Activated CD4-positive, alpha-beta T cell treated with anti-CD3 and anti-CD28 coated beads for 24 hours (primary cell): ENCODE measurements around the gene GAK.
A peak's percentile ranks its signal among the peaks of the same experiment; 100 is the strongest.
"Not testable (repeated sequence)": the region's sequence is repeated elsewhere in the genome, so short reads cannot be mapped to it uniquely, and the experiment has no call there.

ENCODE experiments used
- DNase-seq, 2 donors: peaks; one replicate each; pipeline ENCODE4 v3.0.0-alpha.2; 2020; ENCODE audit warnings: low read depth in 2 of 2

GAK gene

GRCh38 chr4:931960-932712 is at the start of gene GAK, which contains the start of gene TMEM175:
GAK (minus strand) TSS chr4:932316; CDS start chr4:932187, 129 bp downstream.
TMEM175 (plus strand) TSS chr4:932460; CDS start chr4:947740, 15,280 bp downstream.
- peak; percentile 89 to 92 for DNase-seq

DNA sequence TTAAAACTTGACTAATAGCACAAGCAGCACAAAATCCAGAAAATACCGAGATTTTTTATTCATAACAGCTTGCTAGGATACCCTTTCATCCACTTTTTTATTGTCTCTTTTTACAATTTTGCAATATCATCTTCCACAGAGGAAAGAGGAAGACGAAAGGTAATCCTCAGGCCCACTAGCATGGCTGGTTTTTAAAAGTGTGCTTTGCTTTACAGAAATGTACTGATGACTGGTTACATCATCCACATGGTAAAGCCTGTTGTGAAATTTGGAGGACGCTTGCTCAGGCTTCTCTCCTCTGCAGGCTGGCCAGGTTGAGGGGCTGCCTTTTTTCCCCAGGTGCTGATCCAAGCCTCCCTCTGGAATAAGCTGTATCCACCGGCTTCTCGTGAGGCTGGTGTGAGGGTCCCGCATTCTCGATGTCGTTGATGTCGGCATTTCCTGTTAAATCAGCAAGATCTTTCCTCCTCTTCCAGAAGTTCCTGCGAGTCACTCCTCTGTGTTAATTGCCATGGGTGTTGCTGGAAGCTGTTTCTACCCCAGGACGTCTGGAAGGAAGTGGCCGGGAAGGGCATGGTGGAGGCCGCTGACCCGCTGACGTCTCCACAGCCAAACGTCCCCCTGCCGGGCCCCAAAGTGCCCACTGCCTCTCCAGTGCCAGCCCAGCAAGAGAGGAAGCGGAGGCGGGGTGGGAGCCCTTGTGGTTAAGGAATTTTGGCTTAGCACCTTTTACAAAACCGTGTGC is 47.0 kb upstream of the GAK start:
- DNase-seq: no peak

- not testable (repeated sequence) for DNase-seq
Observed at GRCh38 chr4:976016-976415, 43.9 kb upstream of the GAK start.

DNA sequence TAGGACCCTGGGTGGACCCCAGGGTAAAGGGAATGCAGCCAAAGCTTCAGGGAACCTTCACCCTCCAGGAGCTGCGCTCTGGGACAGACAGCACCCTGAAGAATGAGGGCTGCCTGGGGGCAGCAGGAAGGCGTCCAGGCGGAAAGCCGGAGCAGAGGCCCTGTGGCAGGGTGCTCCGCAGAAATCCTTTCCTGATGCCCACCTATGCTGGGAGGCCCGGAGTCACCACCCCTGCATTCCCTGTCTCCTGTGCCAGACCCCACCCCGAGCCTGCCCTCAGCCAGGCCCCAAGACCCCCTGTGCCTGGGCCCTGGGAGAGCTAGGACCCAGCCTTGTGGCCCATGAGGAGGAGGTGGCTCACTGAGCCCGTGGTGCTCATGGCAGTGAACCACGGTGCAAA is 42.6 kb upstream of the GAK start:
- no peak for DNase-seq

- DNase-seq: peak; percentile 77 to 79
Observed at GRCh38 chr4:973431-974397, 41.6 kb upstream of the GAK start, which contains the start of gene DGKQ. DGKQ (minus strand) TSS chr4:973569; CDS start chr4:973482, 87 bp downstream.

- peak; percentile 31 to 38 for DNase-seq
Observed at GRCh38 chr4:972651-973424, 40.7 kb upstream of the GAK start.

- no peak for DNase-seq
Observed at GRCh38 chr4:971666-972500, 39.8 kb upstream of the GAK start.

GRCh38 chr4:970854-971520 is 38.9 kb upstream of the GAK start:
- no peak for DNase-seq

DNA sequence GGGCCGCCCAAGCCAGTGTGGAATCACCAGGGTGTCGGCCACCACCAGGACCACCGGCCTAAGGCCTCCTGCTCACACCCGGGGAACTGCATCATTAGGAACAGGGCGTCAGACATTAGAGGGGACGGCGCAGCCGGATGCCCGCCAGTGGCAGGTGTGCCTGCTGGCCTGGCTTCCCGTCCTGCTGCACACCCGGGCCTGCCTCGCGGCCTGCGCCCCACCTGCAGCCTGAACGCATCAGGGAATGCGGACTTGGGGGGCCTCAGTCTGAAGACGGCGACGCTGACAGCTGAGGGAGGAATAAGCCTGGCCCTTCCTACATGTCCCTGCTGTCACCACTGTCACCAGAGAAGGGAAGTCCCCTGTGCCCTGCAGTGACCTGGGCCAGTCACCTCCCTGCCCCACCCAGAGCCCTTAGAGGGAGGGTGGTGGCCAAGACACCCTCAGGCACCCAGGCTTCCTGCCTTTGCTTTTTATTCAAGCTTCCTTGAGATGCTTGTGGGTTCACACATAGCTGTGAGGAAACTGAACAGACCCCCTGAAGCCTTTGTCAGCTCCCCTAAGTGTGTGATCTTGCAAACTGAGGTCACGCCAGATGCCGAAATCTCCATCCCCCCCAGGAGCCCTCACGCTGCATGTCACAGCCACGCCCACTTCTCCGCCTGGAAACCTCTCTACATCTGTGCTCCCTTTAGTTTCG is 38.1 kb upstream of the GAK start:
- no peak for DNase-seq

DNA sequence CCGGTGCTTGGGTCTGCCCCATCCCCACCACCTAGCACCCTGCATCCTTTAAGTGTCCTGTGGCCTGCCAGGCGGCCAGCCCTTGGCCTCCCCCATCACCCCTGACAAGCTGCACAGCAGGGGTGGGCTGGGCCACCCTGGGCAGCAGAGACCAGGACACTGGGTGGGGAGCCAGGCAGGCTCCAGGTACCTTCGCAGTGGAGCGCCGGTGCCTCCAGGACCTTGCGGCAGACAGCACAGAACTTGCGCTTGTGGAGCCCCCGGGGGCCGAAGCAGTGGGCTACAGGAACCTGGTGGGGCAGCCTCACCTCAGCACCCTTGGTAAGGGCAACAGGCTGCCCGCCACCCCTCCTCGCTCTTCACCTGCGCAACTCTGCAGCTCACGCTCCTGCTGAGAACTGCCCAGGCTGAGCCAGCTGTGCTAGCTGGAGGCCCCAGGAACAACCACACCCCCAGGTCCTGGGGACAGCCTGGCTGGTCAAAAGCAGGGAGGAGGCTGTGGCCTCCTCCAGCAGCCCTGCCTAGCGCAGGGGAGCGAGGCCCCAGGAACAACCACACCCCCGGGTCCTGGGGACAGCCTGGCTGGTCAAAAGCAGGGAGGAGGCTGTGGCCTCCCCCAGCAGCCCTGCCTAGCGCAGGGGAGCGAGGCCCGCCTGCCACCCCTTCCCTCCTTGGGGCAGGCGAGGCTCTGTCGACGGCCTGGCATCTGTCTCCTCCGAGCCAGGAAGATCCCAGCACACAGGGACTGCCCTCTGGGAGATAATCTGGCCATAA is 36.7 kb upstream of the GAK start:
- DNase-seq: no peak

GRCh38 chr4:968221-968620 is 36.1 kb upstream of the GAK start:
- no peak for DNase-seq

DNA sequence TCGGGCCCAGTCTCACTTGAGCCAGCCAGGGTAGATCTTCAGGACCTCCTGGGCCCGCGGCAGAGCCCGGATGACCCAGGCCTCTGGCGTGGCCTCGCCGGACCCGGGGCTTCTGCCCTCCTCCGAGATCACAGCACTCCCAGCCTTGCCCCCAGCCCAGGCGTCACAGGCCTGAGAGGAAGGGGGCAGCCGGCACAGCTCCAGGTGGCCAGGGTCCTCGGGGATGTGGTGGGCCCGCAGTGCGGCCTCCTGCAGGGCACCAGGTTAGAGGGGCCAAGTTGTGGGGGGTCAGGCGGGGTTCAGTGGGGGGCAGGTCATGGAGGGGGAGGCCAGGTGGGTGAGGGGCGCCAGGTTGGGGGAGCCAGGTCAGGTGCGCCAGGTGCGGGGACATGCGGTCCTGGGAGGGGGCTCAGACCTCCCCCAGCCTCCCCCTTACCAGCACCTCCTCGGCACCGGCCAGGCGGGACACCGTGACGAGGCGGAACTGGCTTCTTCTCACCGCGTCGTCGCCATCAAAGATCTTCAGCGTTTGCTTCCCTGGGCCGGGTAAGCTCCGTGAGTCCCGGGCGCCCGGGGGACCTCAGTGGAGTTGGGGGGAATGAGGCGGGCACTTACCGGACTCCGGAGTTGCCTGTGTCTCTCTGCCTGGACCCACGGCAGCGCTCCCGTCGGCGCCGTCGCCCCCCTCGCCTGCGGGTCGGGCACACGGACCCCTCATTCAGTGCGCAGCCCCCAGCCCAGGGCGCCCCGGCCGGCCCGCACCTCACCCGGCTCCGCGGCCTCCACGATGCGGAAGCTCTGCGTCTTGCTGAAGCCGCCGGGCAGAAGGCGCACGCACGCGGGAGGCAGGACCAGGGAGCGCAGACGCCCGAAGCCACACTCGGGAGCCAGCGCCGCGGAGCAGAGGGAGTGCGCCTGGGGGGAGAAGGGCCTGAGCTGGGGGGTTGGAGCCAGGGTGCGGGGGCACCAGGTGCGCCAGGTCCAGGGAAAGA is 35.3 kb upstream of the GAK start:
- DNase-seq: no peak

GRCh38 chr4:966266-967112 is 34.4 kb upstream of the GAK start:
- no peak for DNase-seq

DNA sequence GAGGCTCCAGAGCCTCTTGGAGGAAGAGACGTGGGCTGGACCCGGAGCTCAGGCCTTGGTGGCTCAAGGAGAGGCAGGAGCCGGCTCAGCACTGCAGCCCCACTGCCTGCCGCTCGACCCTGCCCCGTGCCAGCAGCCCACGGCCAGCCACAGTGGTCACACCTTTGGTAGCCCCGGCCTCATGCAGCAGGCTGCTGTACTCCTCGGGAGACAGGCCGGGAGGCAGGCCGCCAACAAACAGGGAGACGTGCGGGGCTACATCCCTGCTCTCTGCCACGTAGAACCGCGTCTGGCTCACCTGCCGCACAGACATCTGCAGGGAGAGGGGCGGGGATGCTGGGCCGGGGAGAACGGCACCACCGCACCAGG is 33.6 kb upstream of the GAK start:
- no peak for DNase-seq

DNA sequence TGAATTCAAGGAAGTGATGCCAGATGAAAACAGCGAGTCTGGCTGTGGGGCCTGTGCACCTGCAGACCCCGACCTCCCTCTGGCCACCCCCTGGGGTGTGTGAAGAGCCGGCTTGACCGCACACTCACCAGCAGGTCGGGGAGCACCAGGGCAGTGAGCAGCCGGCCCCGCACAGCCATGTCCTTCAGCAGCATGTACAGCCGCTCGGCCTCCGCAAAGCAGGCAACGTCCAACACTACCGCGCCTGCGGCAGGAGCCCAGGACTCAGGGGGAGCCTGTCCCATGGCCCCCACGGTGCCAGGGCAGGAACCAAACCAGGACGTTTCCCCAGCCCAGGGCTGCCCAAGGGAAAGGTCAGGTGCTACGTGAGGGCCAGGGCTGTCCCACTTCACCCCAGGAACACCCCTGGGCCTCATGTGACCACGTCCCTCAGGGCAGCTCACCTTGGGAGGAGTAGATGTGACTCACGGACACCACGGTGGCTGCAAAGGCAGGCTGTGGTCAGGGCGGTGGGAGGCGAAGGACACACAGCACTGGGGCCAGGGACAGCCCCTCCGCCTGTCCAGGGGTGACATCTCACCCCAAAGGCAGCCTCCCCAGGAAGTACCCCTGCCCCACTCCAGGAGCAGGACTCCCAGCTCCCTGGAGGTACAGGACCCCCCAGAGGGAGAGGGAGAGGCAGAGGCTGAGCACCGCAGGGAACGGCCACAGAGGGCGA is 33.1 kb upstream of the GAK start:
- no peak for DNase-seq
